Stimulated activated CD4-positive, alpha-beta T cell treated with anti-CD3 and anti-CD28 coated beads, Interleukin-15, amount 100 ng/mL, for 48 hours (primary cell): ENCODE results near the gene KLHL29.

ENCODE experiments used
- DNase-seq, 2 donors: peaks; one replicate each; pipeline ENCODE4 v3.0.0-alpha.2; 2020; ENCODE audit warnings: low read depth in 2 of 2

Gene KLHL29

GRCh38 chr2:23569761-23570365 is 184.9 kb downstream of the KLHL29 start:
- DNase-seq = no peak

GRCh38 chr2:23571085-23571484 is 186.1 kb downstream of the KLHL29 start:
- DNase-seq = no peak

DNA sequence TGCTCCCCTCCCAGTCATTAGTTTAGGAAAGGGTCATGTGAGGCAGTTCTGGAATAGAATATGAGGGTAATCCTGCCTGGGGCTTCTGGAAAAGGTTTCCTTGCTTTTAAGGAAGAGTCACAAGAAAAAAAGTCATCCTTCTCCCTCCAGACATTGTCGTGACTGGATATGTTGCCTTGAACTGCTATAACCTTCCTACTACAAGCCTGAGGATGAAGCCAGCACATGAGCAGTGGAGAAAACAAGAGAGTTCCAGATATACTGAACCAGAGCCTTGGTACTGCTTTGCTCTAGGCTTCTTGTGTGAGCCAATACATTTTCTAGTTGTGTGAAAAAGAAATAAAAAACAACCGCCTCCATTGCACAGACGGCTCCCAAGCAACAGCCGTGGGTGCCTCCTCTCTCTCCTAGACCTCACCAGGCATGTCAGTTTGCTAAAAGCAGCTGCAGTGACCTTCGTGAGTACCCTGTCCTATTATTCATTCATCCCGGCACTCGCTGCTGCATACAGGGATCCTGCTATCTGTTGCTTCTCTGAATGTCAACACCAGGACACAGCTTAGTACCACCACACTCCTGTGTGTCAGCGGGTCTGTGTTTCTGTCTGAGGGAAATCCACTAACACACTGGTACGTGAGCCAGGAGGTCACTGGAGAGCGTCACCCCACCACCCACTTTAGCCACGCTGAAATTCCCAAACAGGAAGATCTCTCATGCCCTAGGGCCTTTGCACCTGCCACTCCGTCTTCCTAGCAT is 186.7 kb downstream of the KLHL29 start:
- no peak for DNase-seq

- no peak for DNase-seq
Observed at GRCh38 chr2:23574919-23575654, 190.1 kb downstream of the KLHL29 start.

GRCh38 chr2:23578964-23579671 is 194.1 kb downstream of the KLHL29 start:
- no peak for DNase-seq

DNA sequence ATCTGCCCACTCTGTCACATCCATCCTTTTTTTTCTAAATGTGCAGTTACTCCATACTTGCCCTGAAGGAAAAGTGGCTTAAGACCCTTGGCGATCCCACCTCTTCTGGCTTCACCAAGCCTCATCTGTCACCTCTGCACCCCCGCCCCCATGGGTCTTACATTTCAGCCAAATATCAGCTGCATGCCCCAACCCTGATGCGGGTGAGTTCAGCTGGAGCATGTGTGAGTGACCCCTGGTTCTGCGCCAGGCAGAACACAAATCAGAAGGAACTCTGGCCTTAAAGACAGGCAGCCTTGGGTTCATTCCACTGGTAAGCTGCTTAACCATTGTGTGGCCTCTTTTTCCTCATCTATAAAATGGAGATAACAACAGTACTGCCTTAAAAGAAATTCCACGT is 194.7 kb downstream of the KLHL29 start:
- DNase-seq = no peak

GRCh38 chr2:23583467-23583866 is 198.5 kb downstream of the KLHL29 start:
- no peak for DNase-seq

- DNase-seq = no peak
Observed at GRCh38 chr2:23584054-23584745, 199.2 kb downstream of the KLHL29 start.

DNA sequence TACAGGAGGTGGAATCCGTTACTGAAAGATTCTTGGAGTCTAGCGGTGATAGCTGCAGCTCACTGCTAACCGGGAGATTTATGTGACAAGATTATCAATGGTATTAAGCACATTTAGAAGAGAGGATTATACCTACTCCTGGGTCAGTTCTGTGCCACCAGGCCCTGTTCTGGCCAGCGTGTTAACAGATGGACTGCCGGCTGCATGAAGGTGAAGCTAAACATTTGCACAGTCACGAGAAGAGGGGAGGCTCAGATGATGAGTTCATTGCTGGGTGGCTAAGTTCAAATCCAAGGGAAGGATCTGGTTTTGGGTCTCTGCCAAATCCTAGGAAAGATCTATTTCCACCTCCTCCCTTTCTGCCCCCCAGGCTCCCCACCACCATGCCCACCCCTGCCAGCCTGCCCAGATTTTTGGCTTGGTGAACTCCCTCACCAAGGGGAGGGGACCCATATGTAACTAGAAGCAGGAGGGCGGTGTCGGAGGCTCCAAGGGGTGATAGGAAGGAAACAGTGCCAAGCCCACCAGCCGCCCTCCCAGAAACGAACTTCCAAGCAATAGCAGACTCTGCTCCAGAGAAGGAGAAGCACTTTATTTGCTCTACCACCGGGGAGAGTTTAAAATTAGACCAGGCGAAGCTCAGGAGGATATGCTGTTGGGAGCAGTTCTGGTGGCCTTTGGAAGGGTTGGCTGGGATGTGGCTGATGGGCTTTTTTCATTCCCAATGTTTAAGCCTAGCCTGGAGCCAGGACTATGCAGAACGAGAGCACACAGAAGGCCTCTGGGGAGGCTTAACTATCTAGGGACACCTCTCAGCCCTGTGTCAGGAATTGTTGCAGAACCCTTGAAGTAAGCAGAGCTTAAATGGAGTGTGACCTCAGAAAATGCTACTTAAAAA is 200.5 kb downstream of the KLHL29 start:
- DNase-seq = no peak

GRCh38 chr2:23586741-23587306 is 201.8 kb downstream of the KLHL29 start:
- no peak for DNase-seq

DNA sequence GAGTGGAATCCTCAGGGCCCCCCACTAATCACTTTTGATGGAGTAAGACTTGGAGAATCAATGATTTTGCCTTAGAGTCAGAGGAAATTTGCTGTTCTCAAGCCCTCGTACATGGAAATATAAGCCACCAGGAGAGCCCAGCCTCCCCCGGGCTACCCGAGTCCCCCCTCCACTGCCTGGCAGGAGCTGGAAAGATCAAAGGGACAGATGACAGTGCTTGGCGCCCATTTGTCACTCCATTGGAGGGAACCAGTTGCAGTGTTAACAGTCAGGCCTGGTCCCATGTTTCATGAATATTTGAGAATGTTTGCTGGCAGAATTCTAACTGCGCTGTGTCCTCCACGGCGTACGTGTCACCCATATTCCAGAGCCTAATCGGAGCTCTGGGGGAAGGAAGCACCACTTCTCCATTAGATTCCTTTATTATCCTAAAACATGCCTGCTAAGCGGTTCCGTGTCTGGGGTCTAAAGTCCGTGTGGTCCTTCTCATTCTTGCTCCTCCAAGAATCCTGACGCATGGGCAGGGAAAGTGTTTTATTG is 202.4 kb downstream of the KLHL29 start:
- no peak for DNase-seq

- no peak for DNase-seq
Observed at GRCh38 chr2:23588106-23588505, 203.1 kb downstream of the KLHL29 start.

DNA sequence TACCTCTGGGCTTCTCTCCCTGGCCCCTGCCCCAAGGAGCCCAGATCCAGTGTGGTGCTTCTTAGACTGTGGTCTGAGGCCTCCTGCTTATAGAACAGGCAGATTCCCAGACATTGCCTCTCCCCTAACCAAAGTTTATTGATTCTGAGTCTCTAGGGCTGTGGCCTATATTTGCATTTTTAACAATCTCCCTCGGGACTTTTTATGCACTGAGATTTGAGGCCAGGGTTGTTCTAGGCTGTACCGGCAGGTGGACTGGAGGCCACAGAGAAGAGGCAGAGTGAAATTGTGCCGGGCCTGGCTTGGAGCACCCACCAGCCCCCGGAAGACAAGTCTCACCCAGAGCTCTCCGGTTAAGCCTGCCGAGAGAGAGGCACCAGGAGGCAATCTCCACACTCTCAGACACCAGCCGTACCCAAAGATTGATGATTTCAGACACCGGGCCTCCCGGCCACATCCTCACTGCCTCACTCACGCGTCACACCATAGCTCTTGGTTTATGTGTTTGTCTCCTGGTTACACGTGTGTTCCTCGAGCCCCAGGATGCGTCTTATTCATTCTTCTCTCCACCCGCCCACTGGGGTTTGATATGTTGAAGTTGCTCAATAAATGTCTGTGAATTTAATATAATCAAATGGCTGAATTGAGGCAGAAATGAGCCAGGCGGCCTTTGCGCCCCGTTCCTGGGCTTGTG is 203.7 kb downstream of the KLHL29 start:
- DNase-seq = no peak

DNA sequence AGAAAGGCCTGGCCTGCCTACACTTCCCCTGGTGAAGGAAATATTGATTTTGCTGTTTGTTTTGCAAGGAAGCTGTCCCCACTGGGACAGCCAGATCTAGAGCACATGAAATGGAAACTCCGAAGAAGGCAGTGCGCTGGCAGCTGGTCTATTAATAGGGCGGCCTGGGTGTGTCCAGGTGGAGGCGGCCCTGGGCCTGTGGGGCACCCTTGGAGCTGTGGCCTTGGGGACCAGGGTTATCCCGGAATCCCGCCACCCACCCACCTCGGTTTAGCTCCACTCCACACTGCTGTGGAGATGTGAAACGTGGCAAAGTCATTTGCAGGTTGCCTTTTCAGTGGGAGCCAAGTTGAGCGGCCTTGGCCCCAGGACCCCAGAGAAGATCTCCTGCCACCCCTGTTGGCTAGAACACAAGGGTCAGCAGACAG is 204.3 kb downstream of the KLHL29 start:
- no peak for DNase-seq

- DNase-seq = no peak
Observed at GRCh38 chr2:23589739-23590138, 204.8 kb downstream of the KLHL29 start.

- no peak for DNase-seq
Observed at GRCh38 chr2:23590241-23590869, 205.4 kb downstream of the KLHL29 start.

DNA sequence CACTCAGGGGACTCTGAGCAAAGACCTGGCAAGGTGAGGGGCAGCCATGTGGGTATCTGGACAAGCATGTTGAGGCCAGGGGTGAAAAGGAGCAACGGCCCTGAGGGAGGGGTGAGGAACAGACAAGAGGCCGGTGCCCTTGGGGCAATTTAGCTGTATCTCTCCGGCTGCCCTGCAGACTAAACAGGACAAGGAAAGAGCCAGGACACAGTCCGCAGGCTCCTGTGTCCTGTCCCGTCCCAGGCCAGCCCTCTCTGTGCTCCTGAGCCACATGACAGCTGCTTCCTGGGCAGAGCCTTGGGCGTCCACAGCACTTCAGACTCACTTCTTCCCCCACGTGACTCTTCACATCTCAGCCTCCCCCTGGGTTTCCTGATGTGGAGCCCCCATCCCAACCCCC is 206.1 kb downstream of the KLHL29 start:
- DNase-seq = no peak

DNA sequence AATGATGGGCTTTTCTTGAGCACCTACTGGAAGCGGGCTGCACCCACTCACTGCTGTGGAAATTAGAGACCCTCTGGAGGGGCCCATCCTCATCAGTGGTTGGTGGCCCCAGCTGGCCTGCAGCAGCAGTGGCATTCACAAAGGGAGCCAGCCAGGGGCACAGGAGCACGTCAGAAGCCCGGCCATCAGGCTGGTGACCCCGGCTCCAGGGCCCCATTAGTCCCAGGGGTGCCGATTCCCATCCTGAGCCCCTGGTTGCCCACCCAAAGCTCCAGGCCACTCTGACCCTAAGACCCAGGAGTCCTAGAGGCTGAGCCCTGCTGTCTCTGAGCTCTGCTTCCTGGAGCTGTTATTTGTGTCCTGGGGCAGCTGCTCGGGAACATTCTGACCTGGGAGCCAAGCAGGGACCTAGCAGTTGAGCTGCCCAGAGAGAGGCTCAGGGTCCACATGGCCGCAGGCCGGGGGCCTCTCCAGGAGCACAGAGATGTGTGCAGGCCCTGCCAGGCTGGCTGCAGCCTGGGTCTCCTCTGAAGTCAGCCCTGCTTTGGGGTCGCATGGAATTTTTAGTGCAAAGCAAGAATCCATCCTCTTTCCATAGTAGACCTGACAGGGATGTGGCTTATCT is 207.2 kb downstream of the KLHL29 start:
- no peak for DNase-seq
